HG03280 (cell line): Measurements from ENCODE around the gene PRLH.

Source experiments
- ATAC-seq: cut with Tn5 transposase; IDR thresholded peaks from one replicate; pipeline ENCODE4 v1.9.1; 2021; ENCODE audit warnings: mild to moderate bottlenecking, moderate library complexity; ENCODE audit not compliant: unreplicated experiment

The PRLH gene

GRCh38 chr2:237563816-237564215, 2.6 kb upstream of the PRLH start:
- no peak for ATAC-seq

- no peak for ATAC-seq
Observed at GRCh38 chr2:237564526-237565131, 1.7 kb upstream of the PRLH start.

GRCh38 chr2:237565974-237566373, 400 bp upstream of the PRLH start:
- ATAC-seq = no peak

GRCh38 chr2:237567276-237568029, 1.1 kb downstream of the PRLH start:
- ATAC-seq = no peak

GRCh38 chr2:237568121-237568660, 1.8 kb downstream of the PRLH start:
- ATAC-seq = no peak

GRCh38 chr2:237569041-237569440, 2.7 kb downstream of the PRLH start:
- ATAC-seq = no peak

- no peak for ATAC-seq
Observed at GRCh38 chr2:237569896-237570295, 3.5 kb downstream of the PRLH start.

GRCh38 chr2:237570776-237571335, 4.5 kb downstream of the PRLH start:
- no peak for ATAC-seq

- no peak for ATAC-seq
Observed at GRCh38 chr2:237571551-237571950, 5.2 kb downstream of the PRLH start.

GRCh38 chr2:237572021-237572741, 5.8 kb downstream of the PRLH start:
- peak; percentile 91 for ATAC-seq

- ATAC-seq = no peak
Observed at GRCh38 chr2:237572742-237573101, 6.3 kb downstream of the PRLH start.

GRCh38 chr2:237573721-237574415, 7.5 kb downstream of the PRLH start:
- ATAC-seq = no peak

- no peak for ATAC-seq
Observed at GRCh38 chr2:237574467-237574866, 8.1 kb downstream of the PRLH start.

- no peak for ATAC-seq
Observed at GRCh38 chr2:237574894-237575868, 8.8 kb downstream of the PRLH start.

- no peak for ATAC-seq
Observed at GRCh38 chr2:237575869-237576862, 9.8 kb downstream of the PRLH start.

GRCh38 chr2:237576974-237577373, 10.6 kb downstream of the PRLH start:
- ATAC-seq = no peak

GRCh38 chr2:237577458-237577857, 11.1 kb downstream of the PRLH start:
- no peak for ATAC-seq
